SKM-1 treated with dmso at 0.1 percent for 144 hours (cell line): ENCODE results near the gene VEGFB.

Experiments
- DNase-seq: peaks from one replicate; lab custom pipeline; 2025; ENCODE audit not compliant: unreplicated experiment; lab: John Stamatoyannopoulos, UW

Gene VEGFB

GRCh38 chr11:64230171-64230984 lies 4.0 kb upstream of the VEGFB start, which contains the start of gene DNAJC4:
DNAJC4 (plus strand) TSS chr11:64230548; CDS start chr11:64230855, 307 bp downstream.
- DNase-seq, result no peak

GRCh38 chr11:64230985-64231365 lies 3.4 kb upstream of the VEGFB start:
- DNase-seq, result no peak

DNA sequence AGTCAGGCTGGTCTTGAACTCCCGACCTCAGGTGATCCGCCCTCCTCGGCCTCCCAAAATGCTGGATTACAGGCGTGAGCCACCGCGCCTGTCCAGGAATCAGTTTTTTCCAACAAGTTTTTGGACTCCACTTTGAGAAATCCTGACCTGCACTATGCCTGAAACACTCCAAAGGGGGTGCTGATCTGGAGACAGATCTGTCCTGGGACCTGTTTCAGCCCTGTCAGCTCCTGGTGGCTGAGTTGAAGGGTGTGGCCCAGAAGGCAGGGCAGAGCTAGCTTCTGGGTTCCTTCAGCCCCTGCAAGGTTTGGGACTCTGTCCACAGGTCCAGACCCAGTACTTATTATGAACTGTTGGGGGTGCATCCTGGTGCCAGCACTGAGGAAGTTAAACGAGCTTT lies 2.8 kb upstream of the VEGFB start:
- DNase-seq, result no peak

- no peak for DNase-seq
Measured at GRCh38 chr11:64232182-64232966, 2.0 kb upstream of the VEGFB start.

DNA sequence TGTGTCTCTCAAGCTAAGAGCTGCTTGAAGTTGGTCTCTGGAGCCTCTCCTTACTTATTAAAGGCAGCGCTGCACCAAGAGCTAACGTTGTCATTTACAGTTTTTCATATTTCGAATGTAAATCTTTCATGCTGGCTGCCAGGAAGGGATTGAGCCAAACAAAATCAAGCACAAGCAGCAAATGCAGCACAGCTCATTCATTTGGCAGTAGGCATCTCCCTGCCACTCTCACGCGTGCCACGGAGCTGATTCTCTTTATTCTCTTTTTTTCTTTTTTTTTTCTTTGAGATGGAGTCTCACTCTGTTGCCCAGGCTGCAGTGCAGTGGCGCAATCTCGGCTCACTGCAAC lies 1.4 kb upstream of the VEGFB start:
- no peak for DNase-seq

DNA sequence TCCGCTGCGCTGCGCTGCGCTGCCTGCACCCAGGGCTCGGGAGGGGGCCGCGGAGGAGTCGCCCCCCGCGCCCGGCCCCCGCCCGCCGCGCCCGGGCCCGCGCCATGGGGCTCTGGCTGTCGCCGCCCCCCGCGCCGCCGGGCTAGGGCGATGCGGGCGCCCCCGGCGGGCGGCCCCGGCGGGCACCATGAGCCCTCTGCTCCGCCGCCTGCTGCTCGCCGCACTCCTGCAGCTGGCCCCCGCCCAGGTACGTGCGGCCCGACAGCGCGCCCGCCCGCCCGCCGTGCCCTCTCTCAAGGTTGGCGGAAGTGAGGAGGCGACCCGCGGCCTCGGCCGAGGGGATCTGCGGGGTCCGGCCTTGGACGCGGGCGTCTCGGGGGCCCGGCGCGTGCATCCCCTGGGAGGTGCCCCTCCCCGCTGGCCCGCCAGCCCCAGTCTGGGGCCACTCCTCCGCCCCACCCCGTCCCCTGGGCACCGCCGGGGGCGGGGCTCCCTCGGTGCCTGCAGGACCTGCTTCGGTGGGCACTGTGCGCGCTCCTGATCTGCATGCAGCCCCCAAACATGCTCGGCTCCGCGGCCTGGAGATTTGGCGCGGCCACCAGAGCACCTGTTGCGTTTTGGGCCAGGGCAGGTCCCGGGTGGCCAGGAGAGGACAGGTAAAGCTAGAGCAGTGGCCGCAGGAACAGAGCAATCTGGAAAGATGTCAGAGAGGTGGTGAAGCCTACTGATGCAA lies 429 bp downstream of the VEGFB start:
- no peak for DNase-seq

DNA sequence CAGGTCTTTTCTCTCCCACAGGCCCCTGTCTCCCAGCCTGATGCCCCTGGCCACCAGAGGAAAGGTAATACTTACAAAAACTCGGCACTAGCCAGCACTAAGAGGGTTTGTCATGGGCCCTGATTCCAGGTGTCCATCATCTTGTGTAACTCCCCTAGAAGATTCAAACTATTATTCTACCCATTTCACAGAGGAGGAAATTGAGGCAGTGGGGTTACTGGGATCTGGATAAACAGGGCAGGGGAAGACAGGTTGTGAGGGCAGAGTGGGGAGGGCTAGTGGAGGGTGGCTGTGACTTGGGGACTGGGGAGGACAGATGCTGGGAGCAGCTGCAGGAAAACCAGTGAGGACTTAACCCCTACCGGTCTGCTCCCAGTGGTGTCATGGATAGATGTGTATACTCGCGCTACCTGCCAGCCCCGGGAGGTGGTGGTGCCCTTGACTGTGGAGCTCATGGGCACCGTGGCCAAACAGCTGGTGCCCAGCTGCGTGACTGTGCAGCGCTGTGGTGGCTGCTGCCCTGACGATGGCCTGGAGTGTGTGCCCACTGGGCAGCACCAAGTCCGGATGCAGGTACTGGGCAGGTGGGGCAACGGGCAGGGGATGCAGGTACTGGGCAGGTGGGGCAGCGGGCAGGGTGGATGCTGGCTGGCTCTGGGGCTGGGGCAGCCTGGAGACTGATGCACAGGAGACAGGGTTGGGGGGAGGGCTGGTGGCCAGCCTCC lies 1.2 kb downstream of the VEGFB start:
- no peak for DNase-seq

- DNase-seq, result no peak
Measured at GRCh38 chr11:64237484-64237951, 3.1 kb downstream of the VEGFB start.

DNA sequence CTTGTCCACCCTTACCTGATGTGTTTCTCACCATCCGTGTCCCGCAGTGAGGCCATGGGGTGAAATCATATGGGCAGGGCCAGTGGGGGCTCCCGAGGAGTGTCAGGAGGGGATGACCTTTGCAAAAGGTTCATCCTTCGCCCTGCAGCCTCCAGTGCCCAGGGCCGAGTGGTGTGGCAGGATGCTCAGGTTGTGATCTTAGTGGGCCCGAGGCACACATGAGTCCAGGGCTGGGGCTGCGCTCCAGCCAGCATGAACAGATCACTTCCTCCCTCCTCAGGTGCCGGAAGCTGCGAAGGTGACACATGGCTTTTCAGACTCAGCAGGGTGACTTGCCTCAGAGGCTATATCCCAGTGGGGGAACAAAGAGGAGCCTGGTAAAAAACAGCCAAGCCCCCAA lies 3.7 kb downstream of the VEGFB start:
- DNase-seq, result no peak

GRCh38 chr11:64238999-64239398 lies 4.6 kb downstream of the VEGFB start:
- DNase-seq, result peak; percentile 79

- DNase-seq, result peak; percentile 95
Measured at GRCh38 chr11:64239662-64240434, 5.5 kb downstream of the VEGFB start.

DNA sequence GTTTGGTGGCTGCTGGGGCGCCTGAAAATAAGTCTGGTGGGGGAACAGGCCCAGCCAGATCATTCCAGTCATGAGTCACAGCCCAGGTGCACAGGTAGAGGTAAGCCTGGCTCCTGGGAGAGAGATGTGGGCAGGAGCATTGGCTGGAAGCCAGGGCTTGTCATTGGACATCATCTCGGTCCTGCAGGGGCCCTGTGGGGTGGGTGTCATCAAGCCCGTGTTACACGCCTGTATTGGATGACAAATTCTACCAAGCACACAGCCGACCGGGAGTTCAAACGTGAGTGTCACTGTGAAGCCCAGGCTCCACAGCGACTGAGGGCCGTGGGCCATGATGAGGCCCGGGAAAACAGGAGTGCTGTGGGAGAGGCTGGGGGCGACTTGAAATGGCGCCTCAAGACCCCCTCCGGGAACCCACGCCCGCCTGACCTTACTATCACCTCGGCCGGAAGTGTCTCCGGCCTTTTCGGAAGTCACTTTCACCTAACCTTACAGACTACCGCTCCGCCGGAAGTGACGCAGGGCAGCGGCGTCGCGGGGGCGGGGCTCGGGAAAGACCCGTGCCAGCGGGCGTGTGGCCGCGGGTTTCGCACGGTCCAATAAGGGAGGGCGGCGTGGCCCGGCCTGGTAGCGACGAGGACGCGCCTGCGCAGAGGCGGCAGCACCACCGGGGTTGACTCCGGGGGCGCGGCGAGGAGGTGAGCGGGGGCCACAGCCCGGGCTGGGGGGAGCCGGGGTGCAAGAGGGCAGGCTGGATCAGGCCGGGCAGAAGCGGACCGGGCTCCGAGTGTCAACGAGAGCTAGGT lies 6.3 kb downstream of the VEGFB start, which contains the start of gene FKBP2:
TSS of gene FKBP2 (plus strand) at position 661 of the 806 bp plus-strand sequence. CDS start 1,293 bp downstream, outside the sequence.
- DNase-seq, result peak; percentile 88

GRCh38 chr11:64241241-64241490 lies 6.8 kb downstream of the VEGFB start:
- DNase-seq, result no peak

GRCh38 chr11:64241491-64242374 lies 7.3 kb downstream of the VEGFB start:
- DNase-seq, result peak; percentile 96

- no peak for DNase-seq
Measured at GRCh38 chr11:64243236-64243854, 9.0 kb downstream of the VEGFB start.

- no peak for DNase-seq
Measured at GRCh38 chr11:64244107-64244506, 9.7 kb downstream of the VEGFB start.

DNA sequence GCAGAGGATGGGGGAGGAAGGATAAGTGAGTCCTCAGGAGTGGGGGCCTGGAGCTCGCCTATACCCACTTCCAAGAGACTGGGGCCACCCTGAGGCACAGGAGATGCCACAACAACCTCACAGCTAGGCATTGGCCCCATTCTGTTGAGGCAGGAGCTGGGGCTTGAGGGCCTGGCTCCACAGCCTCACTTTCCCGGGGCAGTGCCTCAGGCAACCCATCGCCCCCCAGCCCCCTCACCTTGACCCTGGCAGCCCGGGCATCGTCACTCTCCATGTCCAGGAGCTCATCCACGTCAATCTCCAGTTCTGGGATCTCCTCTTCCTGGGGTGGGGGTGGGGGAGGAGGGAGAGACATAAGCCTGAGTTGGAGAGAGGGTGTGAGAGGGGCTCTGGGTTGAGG lies 10.6 kb downstream of the VEGFB start:
- DNase-seq, result no peak

- no peak for DNase-seq
Measured at GRCh38 chr11:64245401-64245796, 11.0 kb downstream of the VEGFB start.
